CD4-positive, alpha-beta T cell (primary cell): ENCODE measurements around the gene PIK3CG. TPM values are rescaled to one million over a fixed set of nuclear protein-coding genes. Genes with fewer than 3 reads are reported as not detected.

Experiments
- ATAC-seq: fragments of 200-7000 bp; cut with Tn5 transposase; one replicate; pipeline ENCODE4 v1.10.0; 2022; ENCODE audit warnings: mild to moderate bottlenecking; ENCODE audit not compliant: poor library complexity
- CTCF ChIA-PET: fragments of 350-600 bp; sonication (Branson Sonifier 250); formaldehyde crosslinking; loops from one replicate; lab custom pipeline; 2021; ENCODE audit warnings: antibody characterized with exemption, inconsistent platforms; lab: Charles Lee
- POLR2A ChIA-PET: fragments of 350-600 bp; sonication (Branson Sonifier 250); formaldehyde crosslinking; loops from one replicate; lab custom pipeline; 2021; ENCODE audit warnings: antibody characterized with exemption, inconsistent platforms; lab: Charles Lee
- DNase-seq, 14 experiments: peaks; one replicate each; pipeline ENCODE4 v3.0.0-alpha.2; 2013 to 2020; ENCODE audit warnings: mixed read lengths in 2 of 14
- H3K27ac ChIP-seq, 2 donors: one replicate each; pipeline versions ENCODE4 v1.5.1 to v1.7.0; 2013; ENCODE audit warnings: low read length in 2 of 2, low read depth in 1 of 2, mild to moderate bottlenecking in 1 of 2
- H3K27me3 ChIP-seq, 2 experiments: 1 replicate in 1 of 2; 2 replicates in 1 of 2; pipeline versions ENCODE4 v1.6.1 to v1.7.0; 2013; ENCODE audit warnings: low read length in 2 of 2, control low read depth in 1 of 2, mild to moderate bottlenecking in 1 of 2, moderate library complexity in 1 of 2; ENCODE audit not compliant: insufficient read depth in 2 of 2, control insufficient read depth in 1 of 2
- H3K36me3 ChIP-seq: one replicate; pipeline ENCODE4 v1.6.1; 2013; ENCODE audit warnings: low read length, control low read depth; ENCODE audit not compliant: insufficient read depth
- H3K4me1 ChIP-seq: one replicate; pipeline ENCODE4 v1.6.1; 2013; ENCODE audit warnings: low read length, control low read depth; ENCODE audit not compliant: insufficient read depth
- H3K4me3 ChIP-seq: one replicate; pipeline ENCODE4 v1.5.1; 2013; ENCODE audit warnings: mild to moderate bottlenecking, low read length, moderate library complexity
- H3K9me3 ChIP-seq, 2 experiments: 1 replicate in 1 of 2; 2 replicates in 1 of 2; pipeline versions ENCODE4 v1.6.1 to v1.7.0; 2013; ENCODE audit warnings: low read length in 2 of 2, mild to moderate bottlenecking in 2 of 2, control low read depth in 1 of 2, moderate library complexity in 1 of 2; ENCODE audit not compliant: control insufficient read depth in 1 of 2, insufficient read depth in 1 of 2
- H3K27ac Mint-ChIP-seq: one replicate; pipeline ENCODE4 v1.8.0; 2020; ENCODE audit warnings: mixed read lengths
- H3K27me3 Mint-ChIP-seq: one replicate; pipeline ENCODE4 v1.8.0; 2021; ENCODE audit warnings: mixed read lengths
- H3K36me3 Mint-ChIP-seq: one replicate; pipeline ENCODE4 v1.8.0; 2021; ENCODE audit warnings: low read depth, mixed read lengths
- H3K4me1 Mint-ChIP-seq: one replicate; pipeline ENCODE4 v1.8.0; 2021; ENCODE audit warnings: low read depth, mixed read lengths
- H3K4me3 Mint-ChIP-seq: one replicate; pipeline ENCODE4 v1.8.0; 2020; ENCODE audit warnings: mild to moderate bottlenecking, mixed read lengths
- H3K9me3 Mint-ChIP-seq: one replicate; pipeline ENCODE4 v1.8.0; 2020; ENCODE audit warnings: mixed read lengths
- intact Hi-C, 2 experiments: fragments of 100-400 bp; cut with DNase I in 1 of 2; cut with micrococcal nuclease in 1 of 2; formaldehyde crosslinking; loops; one replicate each; pipeline versions ENCODE4 v1.15.1 to v1.9.0; 2023 to 2025; cut with DNase I, micrococcal nuclease
- polyA plus RNA-seq, 2 donors: library from polyadenylated mRNA; unstranded; fragments of 120-200 nt; gene quantifications; one replicate each; pipeline ENCODE4 v1.2.1, GENCODE V29; 2013
- total RNA-seq, 174 experiments: library from RNA in 2 of 174; stranded (reverse) in 2 of 174; gene quantifications; one replicate each; pipeline ENCODE4 v1.2.3 and lab custom pipeline; 2021 to 2026
- TF ChIP-seq, protein P1 (sequence below): fragments of 200-600 bp; IDR thresholded peaks from one replicate; pipeline ENCODE4 v1.8.0; 2022; ENCODE audit warnings: antibody characterized with exemption, mild to moderate bottlenecking

PIK3CG gene
- total RNA-seq (10 to 100 TPM; 20.8 to 21.2 TPM), total RNA-seq (lab: John Stamatoyannopoulos, UW) (15.1 to 215 (median 79.9) reads per million in 172 experiments)
- 18.2 TPM for polyA plus RNA-seq (2013, experiment 1 of 2)
- polyA plus RNA-seq (2013, experiment 2 of 2) = 20.6 TPM

DNA sequence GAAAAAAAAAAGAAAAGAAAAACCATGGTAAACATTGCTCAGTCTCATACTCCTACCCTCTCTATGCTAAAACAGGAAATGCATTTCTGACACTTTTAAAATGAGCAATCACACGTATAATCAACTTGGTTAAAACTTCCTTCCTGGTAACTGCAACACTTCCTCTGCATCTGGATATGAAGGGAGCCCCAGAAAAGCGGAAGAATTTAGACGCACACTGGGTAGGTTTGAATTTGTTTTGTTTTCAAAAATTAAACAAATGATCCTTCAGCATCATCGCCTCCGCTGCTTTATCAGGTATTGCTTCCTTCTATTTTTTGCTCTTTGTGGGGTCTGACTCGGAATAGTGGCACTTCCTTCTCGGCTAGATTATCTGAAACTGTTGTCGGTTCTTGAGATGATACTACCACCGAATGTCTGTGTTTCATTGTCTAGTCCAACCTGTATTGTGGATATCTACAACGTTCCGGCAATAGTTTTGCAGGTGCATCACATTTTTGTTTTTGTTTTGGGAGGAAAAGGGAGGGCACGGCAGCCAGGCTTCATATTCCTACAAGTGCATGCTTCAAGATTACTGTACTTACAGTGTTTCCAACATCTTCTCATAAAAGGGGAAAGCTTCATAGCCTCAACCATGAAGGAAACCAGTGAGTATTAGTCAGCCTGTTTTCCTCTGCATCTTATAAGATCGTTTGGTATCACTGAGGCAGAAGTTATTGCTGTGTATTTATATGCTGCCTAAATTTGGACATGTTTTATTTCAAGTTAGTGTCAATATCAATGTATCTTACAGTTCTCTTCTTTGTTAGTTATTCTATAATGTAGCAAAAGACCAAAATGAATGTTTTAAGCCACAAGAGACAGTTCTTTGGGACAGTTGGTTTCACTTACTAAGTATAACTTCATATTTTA is at the start of gene PIK3CG:
Gene PIK3CG (plus strand): TSS at position 153 of the 912 bp plus-strand sequence. CDS start 2,280 bp downstream, outside the sequence.
- H3K27me3 ChIP-seq = no peaks in the 10 kb centered on the region
- ATAC-seq (peak; percentile 94), DNase-seq (peak in 5 of 14 experiments; percentile 6 to 86 (median 75))
- Mint-ChIP-seq H3K9me3 (no peaks in the 10 kb centered on the region), H3K27me3 (no peaks in the 10 kb centered on the region), H3K36me3 (peaks cover 54% of the 10 kb centered on the region), H3K27ac (peak within 1 kb of the TSS; percentile 93), H3K4me1 (peaks cover 82% of the 10 kb centered on the region), H3K4me3 (peak within 1 kb of the TSS; percentile 92)
- POLR2A ChIA-PET = interaction anchor here (0.7 to 3.6 kb wide), 10 partner anchors 9 to 878 kb away, joined by 3 to 51 read pairs (median 4); partner anchors contain the start of genes CBLL1, COG5, DUS4L and HBP1
- H3K27ac ChIP-seq = peak within 1 kb of the TSS; percentile 77 to 80
- peaks cover 61% of the 10 kb centered on the region for H3K4me1 ChIP-seq
- intact Hi-C loops = loop anchor here (1.0 to 10.0 kb wide), 6 partner anchors 72 to 1009 kb away; partner anchors contain the start of genes COG5 (in 1 of the 2), DUS4L (in 1 of the 2), HBP1 (in 1 of the 2) and PRKAR2B (in 1 of the 2)
- peaks cover 32% of the 10 kb centered on the region for H3K36me3 ChIP-seq
- TF ChIP-seq, protein P1, sequence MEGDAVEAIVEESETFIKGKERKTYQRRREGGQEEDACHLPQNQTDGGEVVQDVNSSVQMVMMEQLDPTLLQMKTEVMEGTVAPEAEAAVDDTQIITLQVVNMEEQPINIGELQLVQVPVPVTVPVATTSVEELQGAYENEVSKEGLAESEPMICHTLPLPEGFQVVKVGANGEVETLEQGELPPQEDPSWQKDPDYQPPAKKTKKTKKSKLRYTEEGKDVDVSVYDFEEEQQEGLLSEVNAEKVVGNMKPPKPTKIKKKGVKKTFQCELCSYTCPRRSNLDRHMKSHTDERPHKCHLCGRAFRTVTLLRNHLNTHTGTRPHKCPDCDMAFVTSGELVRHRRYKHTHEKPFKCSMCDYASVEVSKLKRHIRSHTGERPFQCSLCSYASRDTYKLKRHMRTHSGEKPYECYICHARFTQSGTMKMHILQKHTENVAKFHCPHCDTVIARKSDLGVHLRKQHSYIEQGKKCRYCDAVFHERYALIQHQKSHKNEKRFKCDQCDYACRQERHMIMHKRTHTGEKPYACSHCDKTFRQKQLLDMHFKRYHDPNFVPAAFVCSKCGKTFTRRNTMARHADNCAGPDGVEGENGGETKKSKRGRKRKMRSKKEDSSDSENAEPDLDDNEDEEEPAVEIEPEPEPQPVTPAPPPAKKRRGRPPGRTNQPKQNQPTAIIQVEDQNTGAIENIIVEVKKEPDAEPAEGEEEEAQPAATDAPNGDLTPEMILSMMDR = no peak
- H3K4me3 ChIP-seq = peak within 1 kb of the TSS; percentile 62
- CTCF ChIA-PET = no interaction called here
- peaks cover 0 to 14% of the 10 kb centered on the region in 2 experiments for H3K9me3 ChIP-seq

DNA sequence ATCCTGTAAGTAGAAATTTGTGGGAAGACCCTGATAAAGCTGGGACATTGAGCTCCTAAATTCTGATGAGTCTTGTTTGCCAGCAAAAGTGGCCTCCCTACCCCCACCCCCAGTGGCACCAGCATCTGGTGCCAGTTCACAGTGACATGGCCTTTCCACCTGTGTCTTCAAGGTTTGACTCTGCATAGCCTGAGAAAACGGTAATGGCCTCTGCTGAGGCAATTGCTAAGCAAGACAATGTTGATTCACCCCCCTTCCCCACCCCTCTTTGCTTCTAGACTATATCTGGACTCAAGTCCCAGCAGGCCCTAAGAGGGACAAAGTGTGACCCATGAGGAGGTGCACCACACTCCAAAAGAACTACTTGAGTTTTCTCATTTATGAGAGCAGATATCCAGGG is 48.0 kb upstream of the PIK3CG start:
- intact Hi-C loops = no loop called here
- H3K27me3 Mint-ChIP-seq = no peaks in the 10 kb centered on the region

DNA sequence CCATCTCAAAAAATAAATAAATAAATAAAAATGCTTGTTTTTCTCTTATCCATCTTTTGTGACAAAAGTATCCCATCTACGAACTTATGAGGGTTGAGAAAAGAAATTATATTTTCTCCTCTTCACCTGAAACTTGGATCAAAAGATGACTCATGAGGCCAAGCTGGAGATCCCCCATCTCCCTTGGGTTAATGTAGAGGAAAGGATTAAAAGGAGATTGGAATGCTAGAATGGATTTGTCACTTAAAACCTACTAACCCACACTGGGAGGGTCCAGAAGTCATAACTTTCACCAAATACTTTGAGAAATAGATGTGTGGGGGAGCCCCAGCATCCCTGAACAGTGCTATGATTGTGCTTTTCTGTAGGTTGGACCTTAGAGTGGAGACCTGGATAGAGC is 46.3 kb upstream of the PIK3CG start:
- Mint-ChIP-seq H3K27ac (no peak overlapping the region), H3K27me3 (no peaks in the 10 kb centered on the region), H3K9me3 (no peaks in the 10 kb centered on the region), H3K36me3 (no peaks in the 10 kb centered on the region), H3K4me3 (no peak overlapping the region), H3K4me1 (no peaks in the 10 kb centered on the region)
- ChIA-PET CTCF (no interaction called here), POLR2A (no interaction called here)
- intact Hi-C loops = no loop called here
- H3K36me3 ChIP-seq = no peaks in the 10 kb centered on the region
- no peaks in the 10 kb centered on the region for H3K27me3 ChIP-seq
- ATAC-seq (no peak), DNase-seq (no peak)
- no peak overlapping the region for H3K4me3 ChIP-seq
- TF ChIP-seq, protein P1 = no peak
- H3K27ac ChIP-seq = no peak overlapping the region
- H3K9me3 ChIP-seq = no peaks in the 10 kb centered on the region
- no peaks in the 10 kb centered on the region for H3K4me1 ChIP-seq

More for the DNA sequence above, 48.0 kb upstream of the PIK3CG start:
- Mint-ChIP-seq H3K36me3 (no peaks in the 10 kb centered on the region), H3K27ac (no peak overlapping the region), H3K4me1 (no peaks in the 10 kb centered on the region), H3K4me3 (no peak overlapping the region), H3K9me3 (no peaks in the 10 kb centered on the region)
- ATAC-seq = no peak
- no peaks in the 10 kb centered on the region for H3K9me3 ChIP-seq
- ChIA-PET POLR2A (no interaction called here), CTCF (no interaction called here)
- H3K36me3 ChIP-seq = no peaks in the 10 kb centered on the region
- H3K27ac ChIP-seq = no peak overlapping the region
- no peaks in the 10 kb centered on the region for H3K4me1 ChIP-seq
- H3K27me3 ChIP-seq = no peaks in the 10 kb centered on the region
- no peak overlapping the region for H3K4me3 ChIP-seq
- no peak for DNase-seq
- TF ChIP-seq, protein P1 = no peak
